DMS 273 (cell line): ENCODE results near the gene SLAMF9.

Source experiments
- DNase-seq: peaks from one replicate; lab custom pipeline; 2025; ENCODE audit not compliant: unreplicated experiment; lab: John Stamatoyannopoulos, UW

The SLAMF9 gene

DNA sequence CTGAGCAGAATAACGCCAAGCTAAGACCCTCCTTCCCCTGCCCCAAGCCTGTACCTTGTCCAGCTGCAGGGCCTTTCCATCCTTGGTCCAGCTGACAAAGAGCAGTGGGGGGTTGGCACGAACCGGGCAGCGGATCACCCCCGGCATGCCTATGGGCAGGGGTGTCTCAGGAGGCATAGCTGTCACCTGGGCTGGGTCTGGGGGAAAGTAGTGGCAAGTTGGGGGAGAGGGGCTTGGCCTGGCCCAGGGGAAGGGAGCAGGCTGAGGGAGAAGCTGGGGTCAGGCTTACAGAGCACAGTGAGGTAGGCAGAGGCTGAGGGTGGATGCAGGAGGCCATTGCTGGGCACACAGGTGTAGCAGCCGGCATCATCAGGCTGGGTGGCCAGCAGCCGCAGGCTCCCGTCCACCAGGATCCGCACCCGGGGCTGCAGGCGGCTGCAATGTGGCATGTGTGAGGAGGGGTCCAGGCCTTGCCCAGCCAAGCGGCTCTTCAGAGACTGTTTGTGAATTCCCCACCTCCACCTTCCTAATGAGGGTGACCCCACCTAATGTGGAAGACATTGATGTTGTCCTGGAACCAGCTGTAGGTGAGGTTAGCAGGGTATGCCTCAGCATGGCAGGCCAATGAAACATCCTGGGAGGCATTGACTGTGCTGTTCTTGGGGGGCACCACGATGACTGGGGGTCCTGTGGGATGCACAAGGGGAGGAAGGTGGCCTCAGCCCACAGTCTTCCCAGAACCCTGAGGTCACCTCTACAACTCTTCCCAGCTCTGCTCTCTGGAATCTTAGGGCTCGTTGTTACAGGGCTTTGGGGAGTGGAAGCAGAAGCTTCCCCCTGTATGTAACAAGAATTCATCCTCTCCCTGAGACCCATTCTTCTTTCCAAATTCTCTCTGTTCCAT lies 19.6 kb downstream of the SLAMF9 start:
- no peak for DNase-seq

GRCh38 chr1:159933347-159933746 lies 20.7 kb downstream of the SLAMF9 start:
- DNase-seq, result no peak

- no peak for DNase-seq
These were observed 21.4 kb downstream of the SLAMF9 start for GRCh38 chr1:159932296-159933285.

DNA sequence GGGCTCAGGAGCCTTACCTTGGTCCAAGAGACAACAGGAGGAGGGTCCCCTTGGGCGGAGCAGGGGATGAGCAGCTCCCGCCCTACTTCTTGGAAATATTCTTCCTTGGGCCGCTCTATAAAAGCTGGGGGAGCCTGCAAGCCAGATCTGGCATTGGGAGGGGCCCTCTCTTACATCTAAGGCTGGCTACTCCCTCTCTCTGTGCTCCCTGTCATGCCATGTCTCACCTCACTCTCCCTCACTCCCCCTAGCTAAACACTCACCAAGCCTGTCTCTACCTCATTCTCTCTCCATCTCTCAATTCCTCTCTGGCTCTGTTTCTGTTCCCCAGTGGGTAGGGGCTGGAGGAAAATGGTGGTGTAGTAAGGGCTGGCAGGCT lies 22.3 kb downstream of the SLAMF9 start:
- DNase-seq, result no peak

GRCh38 chr1:159931101-159931794 lies 22.8 kb downstream of the SLAMF9 start:
- no peak for DNase-seq

- no peak for DNase-seq
These were observed 23.4 kb downstream of the SLAMF9 start for GRCh38 chr1:159930634-159931033.

DNA sequence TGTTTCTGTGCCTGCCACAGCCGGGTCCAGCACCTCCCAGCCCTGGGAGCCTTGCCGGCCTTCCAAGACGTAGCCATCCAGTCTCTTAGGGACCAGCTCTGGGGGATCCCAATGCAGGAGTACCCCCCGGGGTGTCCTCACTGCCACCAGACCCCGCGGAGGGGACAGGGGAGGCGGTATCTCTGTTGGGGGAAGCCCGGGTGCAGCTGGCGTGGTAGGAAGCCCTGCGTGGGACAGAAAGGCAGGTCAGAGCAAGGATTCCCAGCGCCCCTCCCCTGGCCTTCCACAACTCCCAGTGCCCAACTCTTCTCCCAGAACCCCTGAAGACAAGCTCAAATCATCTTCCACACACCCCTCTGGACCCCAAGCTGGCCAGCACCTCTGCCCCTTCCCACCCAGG lies 23.8 kb downstream of the SLAMF9 start:
- no peak for DNase-seq

DNA sequence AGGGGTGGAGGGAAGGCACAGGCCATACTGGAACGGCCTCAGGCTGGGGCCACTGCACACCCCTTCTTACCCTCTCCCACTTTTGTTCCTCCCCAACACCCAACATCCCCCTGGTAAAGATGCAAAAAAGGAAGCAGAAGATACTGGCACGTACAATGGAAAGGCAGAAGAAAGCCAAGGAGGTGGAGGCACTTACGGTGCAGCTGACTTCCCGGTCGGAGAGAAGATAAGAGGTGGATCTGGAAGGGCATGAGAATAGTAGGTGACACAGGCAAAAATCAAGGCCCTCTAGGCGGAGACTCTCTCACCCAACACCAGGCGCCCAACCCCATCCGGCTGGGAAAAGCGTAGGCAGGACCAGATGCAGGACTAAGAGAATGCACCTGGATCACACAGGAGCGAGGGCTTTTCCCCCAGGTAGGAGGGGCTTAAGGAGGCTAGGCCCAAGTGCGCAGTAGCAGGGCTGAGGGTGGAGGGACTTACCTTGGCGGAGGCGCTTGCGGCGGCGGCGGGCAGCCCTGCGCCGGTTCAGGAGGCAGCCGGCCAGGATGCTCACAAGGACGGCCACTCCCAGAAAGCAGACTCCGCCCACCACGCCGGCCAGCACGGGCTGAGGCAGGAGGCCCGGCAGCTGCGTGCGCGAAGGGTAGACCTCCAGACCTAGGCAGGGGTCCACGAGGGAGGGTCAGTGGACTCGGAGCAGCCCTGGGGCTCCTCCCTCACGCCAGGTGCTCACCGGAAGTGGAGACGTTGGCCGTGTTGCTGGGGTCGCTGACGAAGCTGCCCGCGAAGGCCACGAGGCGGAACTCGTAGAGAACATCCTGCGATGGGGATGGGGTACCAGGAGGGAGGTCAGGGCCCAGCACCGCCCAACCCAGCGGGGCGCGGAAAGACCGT lies 24.6 kb downstream of the SLAMF9 start:
- no peak for DNase-seq

- no peak for DNase-seq
These were observed 25.5 kb downstream of the SLAMF9 start for GRCh38 chr1:159928491-159929050.

- DNase-seq, result peak; percentile 54
These were observed 26.1 kb downstream of the SLAMF9 start for GRCh38 chr1:159927849-159928431.

DNA sequence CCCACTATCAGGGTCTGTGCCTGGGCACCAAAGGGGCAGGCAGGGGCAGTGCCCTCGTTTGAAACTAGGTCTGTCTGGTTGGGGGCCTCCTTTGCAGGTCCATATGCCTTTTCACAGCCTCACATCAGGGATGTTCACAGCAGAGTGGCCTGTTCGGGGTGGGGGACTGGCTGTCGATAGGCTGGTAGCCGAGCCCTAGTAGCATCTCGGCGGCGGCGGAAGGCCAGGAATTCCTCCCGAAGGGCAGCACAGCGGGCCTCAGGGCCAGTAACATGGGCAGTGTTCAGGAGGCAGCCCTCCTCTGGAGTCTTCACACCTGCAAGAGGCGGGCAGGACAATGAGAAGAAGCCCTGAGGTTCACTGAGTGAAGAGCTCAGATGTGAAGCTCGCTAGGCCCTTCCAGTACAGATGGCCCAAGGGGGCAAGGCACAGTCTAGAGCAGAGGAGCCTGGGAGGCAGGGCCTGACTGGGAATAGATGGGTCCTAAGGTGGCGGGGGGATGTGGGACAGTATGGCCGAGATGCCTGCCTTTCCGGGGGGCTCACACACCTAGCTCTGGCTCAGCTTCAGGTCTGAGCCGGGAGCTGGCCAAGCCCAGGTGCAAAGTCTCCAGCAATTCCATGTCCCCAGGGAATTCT lies 26.7 kb downstream of the SLAMF9 start:
- DNase-seq, result no peak

DNA sequence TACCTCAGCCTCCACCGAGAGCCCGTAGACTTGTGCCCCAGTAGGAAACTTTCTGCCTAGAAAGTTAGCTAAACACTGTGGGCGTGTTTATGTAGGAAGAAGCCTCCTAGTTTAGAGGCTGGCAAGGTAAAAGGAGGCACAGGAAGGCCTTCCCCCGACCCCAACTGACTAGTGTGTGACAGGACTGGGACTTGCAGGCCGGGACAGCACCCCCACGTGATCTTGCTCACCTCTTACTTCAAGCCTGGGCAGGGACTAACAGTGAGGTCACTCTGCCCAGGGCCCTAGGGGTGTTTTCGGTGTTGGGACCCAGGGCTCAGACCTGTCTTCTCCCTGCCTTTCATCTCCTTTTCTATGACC lies 28.3 kb downstream of the SLAMF9 start:
- DNase-seq, result no peak

- DNase-seq, result peak; percentile 88
These were observed 29.0 kb downstream of the SLAMF9 start, which contains the start of gene TAGLN2 for GRCh38 chr1:159924791-159925718. TSS of gene TAGLN2 (minus strand) at chr1:159925507. CDS start at chr1:159920509, 4,998 bp downstream.

- peak; percentile 68 for DNase-seq
These were observed 29.8 kb downstream of the SLAMF9 start for GRCh38 chr1:159924025-159924790.

GRCh38 chr1:159923203-159924024 lies 30.6 kb downstream of the SLAMF9 start:
- peak; percentile 45 for DNase-seq

DNA sequence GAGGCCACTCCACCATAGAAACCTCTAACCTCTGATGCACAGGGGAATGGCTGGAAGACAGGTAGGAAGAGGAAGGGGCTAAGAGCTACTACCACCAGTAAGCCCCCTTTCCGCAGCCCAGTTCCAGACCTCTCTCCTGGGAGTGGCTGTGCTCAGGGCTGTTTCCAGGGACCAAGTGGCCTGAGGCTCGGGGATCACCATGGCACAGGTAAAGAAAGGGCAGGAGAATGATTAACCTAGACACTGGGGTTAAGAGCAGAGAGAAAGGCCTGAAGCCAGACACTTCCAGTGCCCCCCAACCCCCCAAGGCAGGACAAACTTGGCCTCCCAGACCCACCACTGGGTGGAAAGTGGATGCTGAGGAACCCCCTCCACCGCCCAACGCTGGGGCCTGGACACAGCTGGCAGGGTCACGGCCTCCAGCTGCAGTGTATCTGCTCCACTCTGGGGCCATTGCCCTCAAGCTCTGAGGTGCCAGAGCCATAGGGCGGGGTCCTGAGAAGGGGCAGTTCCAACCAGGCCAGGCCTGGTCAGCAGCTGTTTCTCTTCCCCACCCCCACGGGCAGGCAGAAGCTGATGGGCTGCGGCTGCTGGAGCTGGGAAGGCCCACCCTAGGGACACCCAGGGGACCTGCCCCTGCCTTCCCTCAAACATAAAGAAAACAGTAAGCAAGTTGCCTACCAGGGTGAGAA lies 31.4 kb downstream of the SLAMF9 start:
- no peak for DNase-seq
